Vagina (tissue), 2 donors: ENCODE measurements around the gene FADS1. TPM values are rescaled to one million over a fixed set of nuclear protein-coding genes. Genes with fewer than 3 reads are reported as not detected.

ENCODE experiments used
- DNase-seq, 2 donors: peaks; one replicate each; pipeline ENCODE4 v3.0.0-alpha.2; 2017; ENCODE audit errors: extremely low spot score in 2 of 2
- H3K27ac ChIP-seq: fragments of 200-600 bp; sonication (generic); one replicate; pipeline ENCODE4 v1.5.1; 2019
- H3K27me3 ChIP-seq: fragments of 200-600 bp; sonication (generic); one replicate; pipeline ENCODE4 v1.5.1; 2019
- H3K36me3 ChIP-seq, 2 donors: fragments of 200-600 bp; sonication (generic); one replicate each; pipeline ENCODE4 v1.5.1; 2017 to 2019
- H3K4me1 ChIP-seq: fragments of 200-600 bp; sonication (generic); one replicate; pipeline ENCODE4 v1.5.1; 2019
- H3K4me3 ChIP-seq, 2 donors: fragments of 200-600 bp; sonication (generic); 1 replicate in 1 of 2; 2 replicates in 1 of 2; pipeline ENCODE4 v1.5.1; 2016 to 2019
- H3K9me3 ChIP-seq: fragments of 200-600 bp; sonication (generic); one replicate; pipeline ENCODE4 v1.5.1; 2019
- POLR2A ChIP-seq, 2 donors: fragments of 450-650 bp; IDR thresholded peaks; one replicate each; pipeline ENCODE4 v1.6.1; 2017; ENCODE audit warnings: antibody characterized with exemption in 2 of 2, mild to moderate bottlenecking in 2 of 2, moderate library complexity in 2 of 2
- POLR2AphosphoS5 ChIP-seq, 2 donors: sonication (generic); formaldehyde crosslinking; IDR thresholded peaks; one replicate each; pipeline ENCODE4 v1.9.0; 2017; ENCODE audit warnings: antibody characterized with exemption in 2 of 2, mild to moderate bottlenecking in 2 of 2, low read depth in 1 of 2; ENCODE audit not compliant: insufficient read depth in 1 of 2
- intact Hi-C: fragments of 100-400 bp; cut with DNase I; formaldehyde crosslinking; loops from one replicate; pipeline ENCODE4 v1.15.1; 2023
- total RNA-seq: library from RNA; depleted of rRNA; stranded (reverse); fragments of >200 nt; gene quantifications from one replicate; pipeline ENCODE4 v1.2.3, GENCODE V29; 2016
- TF ChIP-seq, protein P1 (sequence below), 3 experiments: fragments of 450-650 bp in 2 of 3; fragments of 200-600 bp in 1 of 3; sonication (generic) in 1 of 3; IDR thresholded peaks; one replicate each; pipeline ENCODE4 v1.5.1; 2017 to 2019; ENCODE audit warnings: antibody characterized with exemption in 3 of 3, mild to moderate bottlenecking in 2 of 3, moderate library complexity in 2 of 3

The FADS1 gene
- total RNA-seq, 1 donor from 2014 or later: 9.8 TPM

DNA sequence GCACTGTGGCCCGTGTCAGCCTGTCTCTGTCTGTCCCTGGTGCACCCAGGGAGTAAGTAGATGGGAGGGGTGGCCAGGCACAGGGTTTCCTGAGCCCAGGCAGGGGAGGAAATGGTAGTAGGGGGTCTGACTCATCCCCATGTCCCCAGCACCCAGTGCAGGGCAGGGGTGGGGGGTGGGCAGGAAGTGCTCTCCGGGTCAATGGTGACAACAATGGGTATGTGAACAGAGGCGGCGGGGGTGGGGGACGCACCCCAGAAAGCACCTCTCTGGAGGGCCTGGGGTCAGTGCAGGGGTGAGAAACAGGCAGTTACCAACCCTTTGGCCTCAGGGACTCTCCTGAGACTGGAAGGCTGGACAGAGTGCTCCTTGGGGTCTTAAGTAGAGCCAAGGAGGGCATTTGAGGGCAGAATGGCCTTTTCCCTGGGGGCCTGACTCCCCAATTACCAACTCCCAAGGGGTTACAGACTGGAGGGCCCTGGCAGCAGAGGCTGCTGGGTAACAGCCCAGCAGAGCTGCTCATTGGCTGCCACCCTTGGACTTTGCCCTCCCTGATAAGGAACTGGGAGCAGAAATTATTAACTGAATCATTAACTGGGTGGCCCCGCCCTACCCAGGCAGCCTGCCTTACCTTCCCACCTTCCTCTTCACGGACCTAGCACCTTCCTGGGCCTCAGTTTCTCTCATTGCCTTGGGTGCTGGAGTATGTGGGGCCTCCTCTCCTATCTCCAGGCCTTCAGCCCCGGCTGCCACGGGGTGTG is 60.2 kb downstream of the FADS1 start:
- Histone ChIP-seq H3K27ac (no peak overlapping the region), H3K27me3 (no peaks in the 10 kb centered on the region), H3K4me1 (peaks cover 6% of the 10 kb centered on the region), H3K4me3 (no peak overlapping the region), H3K36me3 (no peaks in the 10 kb centered on the region), H3K9me3 (no peaks in the 10 kb centered on the region)
- TF ChIP-seq, protein P1, sequence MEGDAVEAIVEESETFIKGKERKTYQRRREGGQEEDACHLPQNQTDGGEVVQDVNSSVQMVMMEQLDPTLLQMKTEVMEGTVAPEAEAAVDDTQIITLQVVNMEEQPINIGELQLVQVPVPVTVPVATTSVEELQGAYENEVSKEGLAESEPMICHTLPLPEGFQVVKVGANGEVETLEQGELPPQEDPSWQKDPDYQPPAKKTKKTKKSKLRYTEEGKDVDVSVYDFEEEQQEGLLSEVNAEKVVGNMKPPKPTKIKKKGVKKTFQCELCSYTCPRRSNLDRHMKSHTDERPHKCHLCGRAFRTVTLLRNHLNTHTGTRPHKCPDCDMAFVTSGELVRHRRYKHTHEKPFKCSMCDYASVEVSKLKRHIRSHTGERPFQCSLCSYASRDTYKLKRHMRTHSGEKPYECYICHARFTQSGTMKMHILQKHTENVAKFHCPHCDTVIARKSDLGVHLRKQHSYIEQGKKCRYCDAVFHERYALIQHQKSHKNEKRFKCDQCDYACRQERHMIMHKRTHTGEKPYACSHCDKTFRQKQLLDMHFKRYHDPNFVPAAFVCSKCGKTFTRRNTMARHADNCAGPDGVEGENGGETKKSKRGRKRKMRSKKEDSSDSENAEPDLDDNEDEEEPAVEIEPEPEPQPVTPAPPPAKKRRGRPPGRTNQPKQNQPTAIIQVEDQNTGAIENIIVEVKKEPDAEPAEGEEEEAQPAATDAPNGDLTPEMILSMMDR (IDR thresholded peaks at IDR 0.05): no peak
- TF ChIP-seq POLR2A (IDR thresholded peaks at IDR 0.05) (no peak), POLR2AphosphoS5 (IDR thresholded peaks at IDR 0.05; ENCODE audit: insufficient read depth in 1 of 2, low read depth in 1 of 2) (no peak)
- intact Hi-C loops: no loop called here
- no peak for DNase-seq

GRCh38 chr11:61756147-61756451 is 60.7 kb downstream of the FADS1 start:
- no peak for DNase-seq
- TF ChIP-seq POLR2A (IDR thresholded peaks at IDR 0.05) (no peak), POLR2AphosphoS5 (IDR thresholded peaks at IDR 0.05; ENCODE audit: insufficient read depth in 1 of 2, low read depth in 1 of 2) (no peak)
- TF ChIP-seq, protein P1 (IDR thresholded peaks at IDR 0.05): no peak
- Histone ChIP-seq H3K4me3 (no peak overlapping the region), H3K27me3 (no peaks in the 10 kb centered on the region), H3K4me1 (peaks cover 6% of the 10 kb centered on the region), H3K9me3 (no peaks in the 10 kb centered on the region), H3K36me3 (no peaks in the 10 kb centered on the region), H3K27ac (no peak overlapping the region)
- intact Hi-C loops: no loop called here

- no peak overlapping the region for H3K4me3 ChIP-seq
- no peaks in the 10 kb centered on the region for H3K36me3 ChIP-seq
- H3K9me3 ChIP-seq: no peaks in the 10 kb centered on the region
- intact Hi-C loops: no loop called here
- TF ChIP-seq, protein P1 (IDR thresholded peaks at IDR 0.05): no peak
- TF ChIP-seq POLR2A (IDR thresholded peaks at IDR 0.05) (no peak), POLR2AphosphoS5 (IDR thresholded peaks at IDR 0.05; ENCODE audit: insufficient read depth in 1 of 2, low read depth in 1 of 2) (no peak)
- no peak overlapping the region for H3K27ac ChIP-seq
- peaks cover 6% of the 10 kb centered on the region for H3K4me1 ChIP-seq
- no peaks in the 10 kb centered on the region for H3K27me3 ChIP-seq
- no peak for DNase-seq
Measured at GRCh38 chr11:61754534-61755482, 62.0 kb downstream of the FADS1 start.

DNA sequence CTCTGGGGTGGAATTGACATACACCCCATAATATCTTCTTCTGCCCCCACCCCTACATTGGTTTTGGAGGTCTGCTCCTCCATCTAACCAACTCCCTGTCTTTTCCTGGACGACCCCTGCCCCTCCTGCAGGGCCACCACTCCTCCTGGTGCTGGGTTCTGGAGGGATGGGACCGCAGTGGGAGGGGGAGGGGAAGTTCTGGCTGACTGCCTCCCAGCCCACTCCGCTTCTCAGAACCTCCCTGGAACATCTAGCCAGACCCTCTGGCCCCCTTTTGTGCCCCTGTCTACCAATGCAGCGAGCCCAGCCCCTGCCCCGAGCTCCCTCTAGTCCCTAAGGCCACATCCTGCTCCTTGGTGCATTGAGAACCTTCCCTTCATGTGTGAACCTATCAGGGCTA is 63.1 kb downstream of the FADS1 start:
- Histone ChIP-seq H3K27me3 (no peaks in the 10 kb centered on the region), H3K4me3 (no peak overlapping the region), H3K27ac (no peak overlapping the region), H3K36me3 (no peaks in the 10 kb centered on the region), H3K4me1 (peaks cover 6% of the 10 kb centered on the region), H3K9me3 (no peaks in the 10 kb centered on the region)
- DNase-seq: no peak
- no peak for TF ChIP-seq POLR2A (IDR thresholded peaks at IDR 0.05)
- no peak for TF ChIP-seq POLR2AphosphoS5 (IDR thresholded peaks at IDR 0.05; ENCODE audit: insufficient read depth in 1 of 2, low read depth in 1 of 2)
- TF ChIP-seq, protein P1 (IDR thresholded peaks at IDR 0.05): no peak
- intact Hi-C loops: no loop called here
